ENCODE measurements around the gene SNX10. TPM values are rescaled to one million over a fixed set of nuclear protein-coding genes. Genes with fewer than 3 reads are reported as not detected.

SNX10 gene
- total RNA-seq, 1 donor from 2014 or later: 5.4 TPM

GRCh38 chr7:26334166-26334859 lies 42.7 kb downstream of the SNX10 start:
- DNase-seq (ENCODE audit: low spot score): no peak

- DNase-seq (ENCODE audit: low spot score): no peak
Measured at GRCh38 chr7:26337232-26337865, 45.7 kb downstream of the SNX10 start.

- DNase-seq (ENCODE audit: low spot score): no peak
Measured at GRCh38 chr7:26340476-26341018, 48.9 kb downstream of the SNX10 start.

- no peak for DNase-seq (ENCODE audit: low spot score)
Measured at GRCh38 chr7:26343320-26343832, 51.7 kb downstream of the SNX10 start.

- no peak for DNase-seq (ENCODE audit: low spot score)
Measured at GRCh38 chr7:26343837-26344236, 52.2 kb downstream of the SNX10 start.

GRCh38 chr7:26345202-26345601 lies 53.5 kb downstream of the SNX10 start:
- DNase-seq (ENCODE audit: low spot score): no peak

- no peak for DNase-seq (ENCODE audit: low spot score)
Measured at GRCh38 chr7:26345837-26346236, 54.2 kb downstream of the SNX10 start.

GRCh38 chr7:26346611-26347203 lies 55.0 kb downstream of the SNX10 start:
- no peak for DNase-seq (ENCODE audit: low spot score)

GRCh38 chr7:26348234-26348851 lies 56.7 kb downstream of the SNX10 start:
- DNase-seq (ENCODE audit: low spot score): no peak

- DNase-seq (ENCODE audit: low spot score): no peak
Measured at GRCh38 chr7:26349005-26349915, 57.6 kb downstream of the SNX10 start.

- DNase-seq (ENCODE audit: low spot score): no peak
Measured at GRCh38 chr7:26351171-26351570, 59.5 kb downstream of the SNX10 start.

- no peak for DNase-seq (ENCODE audit: low spot score)
Measured at GRCh38 chr7:26356229-26356628, 64.6 kb downstream of the SNX10 start.

- no peak for DNase-seq (ENCODE audit: low spot score)
Measured at GRCh38 chr7:26356929-26357798, 65.5 kb downstream of the SNX10 start.

- DNase-seq (ENCODE audit: low spot score): no peak
Measured at GRCh38 chr7:26357799-26358151, 66.1 kb downstream of the SNX10 start.

GRCh38 chr7:26360650-26361049 lies 69.0 kb downstream of the SNX10 start:
- DNase-seq (ENCODE audit: low spot score): no peak

GRCh38 chr7:26361637-26362036 lies 70.0 kb downstream of the SNX10 start:
- no peak for DNase-seq (ENCODE audit: low spot score)

- no peak for DNase-seq (ENCODE audit: low spot score)
Measured at GRCh38 chr7:26363465-26363864, 71.8 kb downstream of the SNX10 start.

- DNase-seq (ENCODE audit: low spot score): peak; percentile 68
Measured at GRCh38 chr7:26365077-26365900, 73.6 kb downstream of the SNX10 start.

GRCh38 chr7:26365901-26366275 lies 74.2 kb downstream of the SNX10 start:
- DNase-seq (ENCODE audit: low spot score): no peak

All from mucosa of gallbladder (tissue), 1 donor.